GM18870 (cell line): ENCODE results near the gene DLST.
"Not testable (repeated sequence)": the region's sequence is repeated elsewhere in the genome, so short reads cannot be mapped to it uniquely, and the experiment has no call there.

Experiments
- ATAC-seq: cut with Tn5 transposase; IDR thresholded peaks from one replicate; pipeline ENCODE4 v1.9.1; 2021; ENCODE audit warnings: moderate library complexity; ENCODE audit not compliant: unreplicated experiment

The DLST gene

DNA sequence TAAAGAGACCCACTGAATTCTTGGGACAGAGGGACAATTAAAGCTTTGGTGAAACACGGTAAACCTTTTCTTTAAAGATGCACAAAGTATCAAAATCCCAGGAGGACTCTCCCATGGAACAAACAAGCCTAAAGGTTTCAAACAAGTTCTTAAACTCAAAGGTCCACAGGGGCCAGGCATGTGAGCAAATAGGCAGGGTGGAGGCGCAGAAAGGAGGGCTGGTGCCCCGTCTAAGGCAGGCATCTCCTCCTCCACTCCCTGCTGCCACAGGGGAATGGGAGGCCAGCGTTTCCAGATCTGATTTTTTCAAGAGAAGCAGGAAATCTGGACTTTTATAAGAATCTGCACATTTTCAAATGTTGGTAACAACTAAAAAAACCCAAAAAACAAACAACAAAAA is 33.7 kb downstream of the DLST start:
- ATAC-seq = no peak

DNA sequence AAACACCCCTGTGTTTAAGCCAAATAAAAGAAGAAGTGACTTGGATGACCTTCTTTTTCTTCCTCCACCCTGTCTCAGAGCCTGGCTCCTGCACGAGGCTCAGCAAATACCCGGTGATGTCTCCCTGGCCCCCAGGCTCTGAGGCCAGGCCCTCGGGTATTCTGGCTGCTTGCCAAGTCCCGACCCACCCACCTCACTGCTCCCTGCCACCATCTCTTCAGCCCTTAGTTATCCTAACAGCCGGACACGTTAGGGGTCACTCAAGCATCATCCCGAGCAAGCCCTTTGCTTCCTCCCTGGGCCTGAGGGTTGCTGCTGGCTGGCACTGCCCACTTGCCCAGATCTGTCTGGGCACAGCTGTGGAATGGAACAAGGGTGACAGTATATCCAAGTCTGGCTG is 34.1 kb downstream of the DLST start:
- no peak for ATAC-seq

DNA sequence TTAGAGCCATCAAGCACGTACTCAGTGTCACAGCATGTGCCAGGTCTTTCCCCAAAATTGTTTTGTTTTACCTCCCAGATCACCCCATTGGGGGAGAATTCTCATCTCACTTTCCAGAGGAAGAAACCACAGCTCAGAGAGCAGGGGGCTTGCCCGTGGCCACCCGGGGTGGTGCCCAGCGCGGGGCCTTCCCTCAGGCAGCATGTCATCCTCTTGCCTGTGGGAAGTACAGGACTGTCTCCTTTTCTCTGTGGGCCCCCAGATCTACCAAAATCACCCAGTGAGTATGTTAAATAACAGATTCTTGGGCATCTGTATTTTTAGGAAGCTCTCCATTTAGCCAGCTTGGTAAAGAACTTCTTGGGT is 35.4 kb downstream of the DLST start:
- ATAC-seq = no peak

DNA sequence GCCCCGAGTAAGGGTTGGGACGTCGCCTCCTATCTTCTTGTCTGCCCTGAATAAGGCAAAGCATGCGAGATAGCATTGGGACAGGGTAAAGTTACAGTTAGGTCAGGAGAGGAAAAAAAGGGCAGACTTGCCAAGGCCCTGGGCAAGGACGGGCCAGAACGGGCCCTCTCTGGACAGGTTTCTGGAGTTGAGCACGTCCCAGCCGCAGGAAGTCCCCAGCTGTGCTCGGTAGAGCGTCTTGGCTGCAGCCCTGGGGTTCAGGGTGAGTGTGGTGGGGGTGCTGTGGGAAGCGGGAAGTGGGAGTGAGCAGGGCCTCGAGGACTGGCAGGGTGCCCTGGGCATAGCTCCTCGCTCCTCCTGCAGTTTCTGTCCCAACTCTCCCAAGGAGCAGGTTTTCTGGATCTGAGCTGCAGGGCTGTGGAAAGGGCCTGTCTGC is 35.9 kb downstream of the DLST start:
- ATAC-seq = no peak

DNA sequence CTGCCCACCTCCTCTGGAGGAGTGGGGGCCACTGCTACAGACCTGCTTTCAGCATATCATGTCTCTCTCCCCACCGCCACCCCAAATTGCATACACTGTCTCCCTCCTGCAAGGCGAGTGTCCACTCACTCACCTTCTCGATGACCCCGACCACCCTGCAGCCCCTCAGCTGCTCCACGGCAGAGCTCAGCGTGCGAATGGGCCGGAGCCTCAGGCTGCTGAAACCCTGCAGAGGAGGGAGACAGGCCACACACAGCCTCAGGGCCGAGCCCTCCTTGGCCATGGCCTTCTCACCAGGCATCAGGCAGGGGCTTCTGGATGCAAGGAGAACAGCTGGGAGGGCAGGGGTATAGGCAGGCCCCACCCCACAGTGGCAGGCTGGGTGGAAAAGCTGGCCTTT is 36.7 kb downstream of the DLST start:
- ATAC-seq = no peak

DNA sequence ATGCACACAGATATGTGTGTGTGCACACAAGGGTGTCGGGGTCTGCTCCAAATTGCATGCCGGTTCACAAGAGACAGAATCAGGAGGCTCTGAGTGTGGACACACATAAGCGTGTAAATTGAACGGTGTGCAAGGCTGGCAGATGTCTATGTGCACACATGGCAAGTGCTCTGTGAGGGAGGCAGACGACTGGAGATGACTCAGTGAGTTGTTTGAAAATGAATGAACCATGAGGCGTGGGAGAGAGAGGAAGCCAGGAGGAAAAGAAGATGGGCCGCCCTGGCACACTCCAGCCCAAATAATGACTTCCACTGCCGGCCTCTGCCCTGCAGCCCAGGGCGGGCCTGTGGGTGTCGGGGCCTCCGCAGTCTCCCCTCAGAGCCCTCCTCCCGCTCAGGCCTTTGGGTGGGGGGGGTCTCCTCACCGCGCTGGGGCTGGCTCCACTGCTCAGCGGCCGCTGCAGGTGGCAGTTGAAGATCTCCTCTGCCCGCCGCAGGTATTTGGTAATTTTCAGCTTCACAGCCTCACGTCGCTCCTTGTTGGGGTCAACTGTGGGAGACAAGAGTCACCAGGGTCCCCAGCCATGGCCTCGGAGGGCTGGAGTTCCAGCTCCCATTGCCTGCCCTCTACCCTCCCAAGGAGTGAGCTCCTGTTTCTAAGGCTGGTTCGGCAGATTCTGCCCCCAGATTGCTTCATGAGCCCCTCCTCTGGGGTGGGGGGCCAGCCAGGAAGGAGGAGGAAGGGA is 37.9 kb downstream of the DLST start:
- ATAC-seq = no peak

DNA sequence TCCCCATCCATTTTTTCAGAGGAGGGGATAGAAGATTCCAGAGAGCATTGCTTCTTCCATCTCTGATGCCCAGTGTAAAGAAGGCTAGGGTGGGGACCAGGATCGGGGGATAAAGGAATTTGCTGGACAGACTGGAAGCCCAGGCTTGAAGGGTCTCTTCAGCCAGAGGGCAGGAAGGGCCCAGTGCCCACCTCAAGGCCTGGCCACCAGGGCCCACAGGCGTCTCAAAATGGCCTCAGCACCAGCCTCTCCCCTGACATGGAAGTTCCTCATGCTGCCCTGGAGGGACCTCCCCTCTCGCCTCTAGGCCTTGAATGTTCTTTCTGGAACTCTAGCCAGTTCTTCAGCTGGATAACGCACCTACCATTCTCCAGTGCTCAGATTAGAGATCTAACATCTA is 38.6 kb downstream of the DLST start:
- ATAC-seq = no peak

DNA sequence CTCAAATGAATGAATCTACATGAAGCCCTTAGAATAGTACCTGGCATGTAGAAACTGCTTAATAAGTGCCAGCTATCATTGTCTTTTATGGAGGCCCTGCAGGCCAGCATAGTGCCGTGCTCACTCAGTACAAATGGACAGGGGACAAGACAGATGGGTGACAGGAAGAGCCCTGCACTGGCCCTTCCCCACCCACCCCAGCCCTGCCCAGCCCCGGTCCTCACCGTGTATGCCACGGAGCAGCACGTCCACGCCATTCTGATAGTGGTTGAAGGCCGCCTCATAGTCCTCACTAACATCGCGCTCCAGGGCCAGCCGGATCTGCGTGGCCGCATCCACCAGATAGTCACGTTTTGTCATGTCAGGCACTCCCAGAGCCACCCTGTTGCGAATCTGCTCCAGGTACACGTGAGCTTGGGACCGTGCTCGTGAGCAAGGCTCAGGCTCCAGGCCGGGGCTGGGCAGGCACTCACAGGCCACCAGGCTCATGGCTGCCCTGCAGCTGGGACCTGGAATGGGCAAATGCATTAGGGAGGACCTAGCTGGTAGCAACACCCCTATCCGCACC is 39.4 kb downstream of the DLST start:
- no peak for ATAC-seq

DNA sequence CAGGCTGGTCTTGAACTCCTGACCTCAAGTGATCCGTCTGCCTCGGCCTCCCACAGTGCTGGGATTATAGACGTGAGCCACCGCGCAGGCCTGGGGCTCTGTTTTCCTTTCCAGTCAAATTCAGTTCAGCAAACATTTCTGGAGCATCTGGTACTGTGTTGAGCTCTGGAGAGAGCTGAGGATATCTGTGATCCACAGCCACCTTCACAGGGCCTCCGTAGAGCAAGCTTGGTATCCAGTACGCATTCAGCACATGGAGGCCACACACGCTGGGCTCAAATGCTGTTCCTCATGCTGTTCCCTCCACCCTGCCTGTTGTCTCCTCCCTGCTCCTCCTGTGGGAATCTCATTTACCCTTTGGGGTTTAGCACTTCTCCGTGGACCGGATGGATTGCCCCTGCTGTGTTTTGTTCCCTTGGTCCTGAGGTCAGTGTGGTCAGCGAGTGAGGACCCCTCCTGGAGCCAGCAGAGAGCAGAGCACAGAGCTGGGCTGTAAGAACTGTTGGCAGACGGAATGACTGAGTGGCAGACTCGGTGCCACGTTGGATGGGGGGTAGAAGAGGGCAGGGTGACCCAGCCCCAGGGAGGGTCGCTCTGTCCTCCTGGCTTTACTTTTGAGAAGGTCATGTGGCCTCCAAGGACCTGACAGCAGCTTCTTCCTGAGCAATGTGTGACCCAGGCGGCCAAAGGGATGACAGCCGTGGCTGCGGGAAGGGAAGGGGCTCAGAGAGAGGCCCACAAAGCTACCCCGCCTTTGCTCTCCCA is 40.5 kb downstream of the DLST start:
- no peak for ATAC-seq

DNA sequence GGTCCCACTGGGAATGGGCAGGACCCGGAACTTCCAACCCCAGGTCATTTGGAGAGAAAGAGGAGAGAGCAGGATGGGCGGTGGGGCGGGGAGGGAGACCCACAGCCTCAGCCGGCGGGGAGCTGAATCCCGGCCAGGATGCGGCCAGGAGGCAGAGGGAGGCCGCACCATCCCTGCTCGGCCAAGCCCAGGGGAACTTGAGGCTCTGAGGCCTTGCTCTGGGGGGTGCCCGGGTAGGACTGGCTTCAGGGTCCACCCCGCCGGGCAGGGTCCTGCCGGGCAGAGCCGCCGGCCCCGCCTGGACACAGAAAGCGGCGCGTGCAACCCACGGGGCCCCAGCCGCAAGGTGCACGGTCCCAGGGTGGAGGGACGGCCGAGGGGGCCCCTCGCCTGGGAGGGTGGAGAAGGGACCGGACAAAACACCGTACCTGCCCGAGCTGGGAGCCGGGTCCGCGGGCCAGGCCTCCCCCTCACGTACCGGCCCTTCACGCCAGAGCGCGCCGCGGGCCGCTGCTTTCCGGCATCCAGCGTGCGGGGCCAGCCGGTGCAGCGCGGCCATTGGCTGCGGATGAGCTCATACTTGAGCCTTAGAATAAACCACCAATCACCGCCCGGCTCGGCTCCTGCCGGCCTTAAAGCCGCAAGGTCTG is 41.2 kb downstream of the DLST start, which contains the start of gene RPS6KL1:
Gene RPS6KL1 (minus strand): TSS at position 509 of the 650 bp plus-strand sequence. CDS start 1,719 bp downstream, outside the sequence.
- ATAC-seq = no peak

DNA sequence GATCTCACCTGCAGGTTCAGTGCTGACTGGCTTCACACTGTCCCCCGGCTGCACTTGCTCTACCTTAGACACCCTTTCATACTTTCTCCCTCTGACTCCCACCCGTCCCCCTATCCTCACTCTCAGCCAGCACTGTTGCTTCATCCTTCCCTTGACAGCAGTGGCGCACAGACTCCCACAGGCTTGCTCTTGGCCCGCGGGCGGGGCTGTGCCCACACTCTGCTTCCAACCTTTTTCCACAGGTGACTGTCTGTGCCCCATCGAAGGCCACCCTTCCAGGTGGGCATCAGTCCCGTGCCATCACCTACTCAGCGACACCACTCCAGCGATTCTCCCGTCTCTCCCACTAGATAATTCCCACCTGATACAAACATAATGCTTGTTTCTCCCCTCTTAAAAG is 42.3 kb downstream of the DLST start:
- no peak for ATAC-seq

DNA sequence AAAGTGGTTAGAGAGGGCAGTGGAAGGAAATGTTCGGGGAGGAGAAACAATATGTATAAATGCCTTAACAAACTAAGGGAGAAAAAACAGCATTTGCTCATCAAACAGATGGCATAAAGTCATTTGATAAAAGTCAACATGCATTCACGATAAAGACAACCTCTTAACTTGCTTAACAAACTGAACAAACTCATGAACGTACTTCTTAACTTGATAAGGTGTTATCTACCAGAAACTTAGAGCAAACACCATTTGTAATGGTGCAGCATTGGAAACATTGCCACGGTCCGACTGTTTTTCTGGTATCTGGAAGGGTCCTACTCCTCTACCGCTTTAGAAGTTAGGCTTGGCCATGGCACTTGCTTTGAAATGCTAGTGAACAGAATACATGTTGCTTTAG is 45.5 kb downstream of the DLST start:
- ATAC-seq = no peak

DNA sequence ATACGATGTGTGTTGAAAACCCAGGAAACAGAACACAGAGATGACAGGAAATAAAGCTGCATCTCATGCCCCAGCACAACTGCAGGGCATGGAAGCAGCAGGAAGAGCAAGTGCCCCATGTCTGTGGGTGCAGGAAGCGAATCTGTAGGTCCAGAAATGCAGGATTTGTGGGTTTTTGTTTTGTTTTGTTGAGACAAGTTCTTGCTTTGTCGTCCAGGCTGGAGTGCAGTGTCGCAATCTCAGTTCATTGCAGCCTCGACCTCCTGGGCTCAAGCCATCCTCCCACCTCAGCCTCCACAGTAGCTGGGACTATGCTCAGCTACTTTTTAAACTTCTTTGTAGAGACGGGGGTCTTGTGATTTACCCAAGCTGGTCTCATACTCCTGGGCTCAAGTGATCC is 47.5 kb downstream of the DLST start:
- no peak for ATAC-seq

DNA sequence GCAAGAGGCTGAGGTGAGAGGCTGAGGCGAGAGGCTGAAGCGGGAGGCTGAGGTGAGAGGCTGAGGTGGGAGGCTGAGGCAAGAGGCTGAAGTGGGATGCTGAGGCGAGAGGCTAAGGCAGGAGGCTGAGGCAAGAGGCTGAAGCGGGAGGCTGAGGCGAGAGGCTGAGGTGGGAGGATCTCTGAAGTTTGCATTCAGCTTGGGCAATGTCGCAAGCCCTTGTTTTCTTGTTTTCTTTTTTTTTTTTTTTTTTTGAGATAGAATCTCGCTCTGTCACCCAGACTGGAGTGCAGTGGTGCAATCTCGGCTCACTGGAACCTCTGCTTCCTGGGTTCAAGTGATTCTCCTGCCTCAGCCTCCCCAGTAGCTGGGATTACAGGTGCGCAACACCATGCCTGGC is 50.0 kb downstream of the DLST start:
- ATAC-seq = not testable (repeated sequence)

DNA sequence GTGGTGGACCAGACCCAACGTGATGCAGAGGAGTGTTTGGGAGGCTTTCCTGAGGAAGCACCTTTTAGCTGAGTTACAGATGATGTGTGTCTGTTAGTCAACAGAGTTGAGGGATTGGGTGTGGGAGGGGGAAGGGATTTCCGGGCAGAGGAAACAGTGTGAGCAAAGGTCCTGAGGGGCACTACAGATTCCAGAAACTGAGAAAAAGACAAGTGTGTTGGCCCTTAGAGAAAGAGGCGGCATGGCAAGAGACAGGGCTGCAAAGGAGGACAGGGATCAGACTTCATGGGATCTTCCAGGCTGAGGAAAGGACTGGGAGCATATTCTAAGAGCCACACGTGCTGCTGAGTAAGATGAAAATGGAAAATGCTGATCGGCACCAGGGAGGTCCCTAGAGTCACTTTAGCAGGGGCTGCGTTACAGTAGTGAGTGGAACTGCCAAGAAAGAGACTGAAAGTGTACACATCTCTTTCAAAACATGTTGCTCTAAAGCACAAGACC is 50.7 kb downstream of the DLST start:
- ATAC-seq = no peak

DNA sequence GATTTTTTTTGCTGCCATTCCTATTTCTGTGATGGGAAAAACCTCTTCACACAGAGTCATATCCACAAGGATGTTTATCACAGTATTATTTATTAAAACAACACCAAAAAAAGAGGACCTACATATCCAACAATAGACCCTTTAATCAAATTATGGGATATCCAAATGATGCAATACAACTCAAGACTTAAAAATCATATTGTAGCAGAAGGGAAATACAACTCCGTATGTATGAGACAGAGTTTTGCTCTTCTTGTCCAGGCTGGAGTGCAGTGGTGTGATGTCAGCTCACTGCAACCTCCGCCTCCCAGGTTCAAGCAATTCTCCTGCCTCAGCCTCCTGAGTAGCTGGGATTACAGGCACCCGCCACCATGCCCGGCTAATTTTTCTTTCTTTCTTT is 51.2 kb downstream of the DLST start:
- ATAC-seq = not testable (repeated sequence)

DNA sequence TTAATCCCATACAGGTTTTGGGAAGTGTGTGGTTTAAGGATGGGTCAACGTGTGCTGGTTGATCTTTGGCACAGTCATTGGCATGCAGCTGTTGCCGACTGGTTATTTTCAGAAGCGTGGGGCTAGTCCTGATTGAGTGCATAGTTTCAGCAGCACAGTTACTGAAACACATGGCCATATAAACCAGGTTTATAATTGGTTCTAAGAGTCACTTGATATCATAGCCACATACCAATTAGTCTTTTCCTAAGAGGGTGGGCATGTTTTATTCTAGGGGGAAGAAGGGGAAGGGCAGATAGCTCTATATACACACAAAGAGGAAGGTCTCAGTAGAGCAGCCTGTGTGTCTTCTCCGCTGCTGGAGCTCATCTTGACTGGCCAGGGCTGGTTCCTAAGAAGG is 52.3 kb downstream of the DLST start:
- ATAC-seq = no peak

DNA sequence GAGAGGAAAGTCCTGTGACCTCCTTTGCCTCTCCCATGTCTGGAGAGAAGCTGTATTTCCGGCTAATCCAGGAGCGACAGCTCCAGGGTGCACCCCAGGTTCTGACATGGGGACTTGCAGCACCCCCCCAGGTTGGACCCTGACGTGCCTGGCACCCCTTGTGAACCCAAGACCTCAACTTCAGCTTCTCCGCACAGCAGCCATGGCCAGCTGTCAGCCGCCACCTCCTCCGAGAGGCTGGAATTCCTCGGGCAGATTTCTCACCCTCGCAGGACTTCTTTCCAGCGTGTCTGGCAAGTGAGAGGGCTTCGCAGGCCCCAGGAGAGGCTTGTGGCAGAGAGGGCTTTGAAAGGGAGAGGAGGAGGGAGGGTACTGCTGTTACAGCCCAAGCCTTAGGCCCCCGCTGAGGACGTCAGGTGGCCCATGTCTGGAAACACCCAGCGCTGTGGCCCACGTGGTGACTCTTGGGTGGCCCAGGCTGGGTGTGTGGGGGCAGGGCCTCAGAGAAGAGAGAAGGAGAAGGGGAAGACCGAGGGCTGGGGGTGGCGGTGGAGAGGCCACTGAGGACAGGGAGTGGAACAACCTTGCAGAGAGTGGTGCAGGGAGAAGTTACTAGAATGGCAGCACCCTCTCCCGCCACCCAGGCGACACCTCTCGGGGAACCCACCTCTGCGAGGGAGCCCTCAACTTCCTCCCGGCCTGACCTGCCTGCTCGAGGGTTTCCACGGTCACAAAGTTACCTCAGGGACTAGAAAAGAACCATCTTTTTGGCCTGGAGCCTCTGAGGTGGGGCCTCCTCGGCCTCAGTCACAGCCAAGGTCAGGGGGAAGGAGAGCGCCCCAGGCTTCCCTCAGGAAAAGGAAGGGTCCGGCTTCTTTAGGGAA is 53.0 kb downstream of the DLST start:
- no peak for ATAC-seq

DNA sequence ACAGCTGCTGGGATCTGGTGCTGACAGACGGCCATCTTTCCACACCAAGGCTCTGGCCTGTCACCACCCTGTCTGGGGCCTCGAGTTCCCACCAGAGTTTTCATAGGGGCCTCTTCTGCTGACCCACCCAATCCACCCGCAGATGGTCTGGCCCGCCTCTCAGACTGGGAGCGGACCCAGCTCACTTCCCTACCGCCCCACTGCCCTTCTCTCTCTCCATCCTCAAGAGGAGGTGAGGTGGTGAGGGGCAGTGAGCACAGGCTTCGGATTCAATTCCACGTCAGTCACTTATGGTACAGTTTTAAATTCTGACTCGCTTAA is 53.6 kb downstream of the DLST start:
- no peak for ATAC-seq

DNA sequence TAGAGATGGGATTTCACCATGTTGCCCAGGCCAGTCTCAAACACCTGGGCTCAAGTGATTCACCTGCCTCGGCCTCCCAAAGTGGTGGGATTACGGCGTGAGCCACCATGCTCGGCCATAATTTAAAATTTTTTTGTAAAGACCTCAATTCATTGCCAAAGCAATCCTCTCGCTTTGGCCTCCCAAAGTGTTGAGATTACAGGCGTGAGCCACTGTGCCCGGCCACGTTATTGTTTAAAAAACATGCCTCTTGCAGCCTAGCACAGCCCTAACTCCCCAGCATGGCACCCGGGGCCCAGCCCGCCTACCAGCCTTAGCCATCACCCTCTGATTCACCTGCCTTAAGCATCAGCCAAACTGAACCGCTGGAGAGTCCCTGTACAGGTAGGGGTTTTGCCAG is 54.4 kb downstream of the DLST start:
- no peak for ATAC-seq

DNA sequence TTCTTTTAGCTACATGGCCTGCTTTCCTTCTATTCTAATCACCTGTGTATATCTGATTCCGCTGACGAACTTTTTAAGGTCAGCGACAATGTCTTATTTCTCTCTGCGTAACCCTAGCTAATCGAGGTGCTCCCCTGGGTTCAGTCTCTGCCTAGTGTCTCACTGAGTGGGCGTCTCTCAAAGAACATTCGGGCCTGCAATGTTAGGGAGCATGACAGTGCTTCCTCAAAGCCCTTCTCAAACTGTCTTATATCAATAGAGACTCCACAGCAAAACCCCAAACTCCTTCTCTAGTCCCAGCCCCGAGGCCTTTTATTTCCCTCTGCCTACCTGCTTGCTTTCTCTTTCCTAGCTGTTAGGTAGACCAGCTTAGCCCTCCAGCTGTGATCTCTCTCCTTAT is 55.0 kb downstream of the DLST start:
- no peak for ATAC-seq
